Measurements from ENCODE around the gene FAM135A.
"Not testable (repeated sequence)": the region's sequence is repeated elsewhere in the genome, so short reads cannot be mapped to it uniquely, and the experiment has no call there.

The FAM135A gene

DNA sequence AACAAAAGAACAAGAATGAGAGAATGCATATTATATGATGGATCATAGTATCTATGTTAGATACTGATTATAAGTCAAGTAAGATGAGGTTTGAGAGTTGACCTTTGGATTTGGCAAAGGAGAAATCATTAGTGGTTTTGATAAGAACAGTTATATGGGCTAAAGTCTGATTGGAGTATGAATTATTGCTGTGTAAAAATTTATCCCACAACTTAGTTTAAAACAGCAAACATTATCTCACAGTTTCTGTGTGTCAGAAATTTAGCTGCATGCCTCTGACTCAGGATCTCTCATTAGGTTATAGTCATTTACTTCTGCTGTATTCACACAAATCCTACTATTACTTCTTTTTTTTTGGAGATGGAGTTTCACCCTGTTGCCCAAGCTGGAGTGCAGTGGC, 56.7 kb downstream of the FAM135A start:
- DNase-seq: no peak

DNA sequence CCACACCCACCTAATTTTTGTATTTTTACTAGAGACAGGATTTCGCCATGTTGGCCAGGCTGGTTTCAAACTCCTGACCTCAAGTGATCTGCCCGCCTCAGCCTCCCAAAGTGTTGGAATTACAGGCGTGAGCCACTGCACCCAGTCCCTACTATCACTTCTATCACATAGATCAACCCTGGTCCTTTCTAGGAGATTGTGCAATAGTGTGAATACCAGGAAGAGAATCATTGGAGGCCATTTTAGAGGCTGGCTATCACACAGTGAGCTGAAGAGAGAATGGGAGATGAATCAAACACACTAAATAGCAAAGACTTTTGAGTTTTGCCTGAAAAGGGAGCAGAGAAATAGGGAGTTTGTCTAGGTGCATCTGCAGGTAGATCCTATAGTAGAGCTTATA, 57.2 kb downstream of the FAM135A start:
- DNase-seq: not testable (repeated sequence)

DNA sequence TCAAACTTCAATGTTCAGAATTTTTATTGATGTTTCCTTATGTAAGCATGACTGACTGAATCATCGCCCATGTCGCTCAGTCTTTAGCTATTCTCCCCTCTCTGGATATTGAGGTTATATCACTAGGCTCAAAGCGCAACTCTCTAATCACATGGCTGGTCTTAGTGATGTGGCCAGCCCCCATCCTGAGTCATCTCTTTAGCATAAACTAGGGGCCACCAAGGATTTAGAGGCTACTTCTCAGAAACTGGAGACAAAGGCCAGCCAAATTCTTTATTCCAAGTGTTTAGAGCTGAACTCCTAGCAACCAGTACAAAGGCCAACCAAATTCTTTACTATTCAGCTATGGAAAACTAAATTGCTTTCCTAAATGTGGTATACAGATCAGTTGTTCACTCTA, 61.4 kb downstream of the FAM135A start:
- no peak for DNase-seq

GRCh38 chr6:70479236-70479635, 65.9 kb downstream of the FAM135A start:
- DNase-seq: peak; percentile 47

GRCh38 chr6:70486638-70487037, 73.3 kb downstream of the FAM135A start:
- not testable (repeated sequence) for DNase-seq

DNA sequence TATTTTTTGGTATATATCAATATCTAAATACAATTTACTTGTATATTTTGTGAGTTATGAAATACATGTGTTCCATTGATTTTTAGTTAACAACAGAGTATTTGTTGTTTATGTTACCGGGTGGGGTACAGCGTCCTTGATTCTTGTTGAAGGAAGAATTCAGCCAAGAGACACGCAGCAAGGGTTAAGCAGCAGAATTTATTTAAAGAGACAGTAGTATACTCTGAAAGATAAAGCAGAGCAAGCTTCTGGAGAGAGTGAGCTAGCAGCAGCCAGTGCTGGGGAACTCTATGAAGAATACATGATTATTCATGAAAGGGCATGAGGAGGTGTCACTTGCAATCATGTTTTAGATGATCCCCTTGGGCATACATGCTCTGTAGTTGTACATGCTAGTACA, 76.1 kb downstream of the FAM135A start:
- no peak for DNase-seq

DNA sequence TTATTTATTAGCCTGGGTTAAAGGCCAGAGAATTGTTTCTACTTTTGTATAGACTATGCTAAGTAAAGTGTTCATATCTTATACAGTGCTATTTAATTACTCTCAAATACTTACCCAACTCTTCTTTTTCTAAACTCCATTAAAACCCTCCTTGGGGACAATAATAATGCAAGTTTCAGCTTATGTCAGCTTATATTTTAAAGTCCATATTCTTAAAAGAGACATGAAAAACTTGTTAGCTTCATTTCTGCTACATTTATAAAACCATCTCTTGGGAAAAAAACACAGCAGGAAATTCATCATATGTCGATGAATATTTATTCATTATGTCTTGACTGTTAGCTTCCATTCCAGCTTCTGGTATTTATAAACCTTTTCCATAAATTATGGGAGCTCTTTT, 81.5 kb downstream of the FAM135A start:
- DNase-seq: no peak

- not testable (repeated sequence) for DNase-seq
Measured at GRCh38 chr6:70495790-70496189, 82.5 kb downstream of the FAM135A start.

DNA sequence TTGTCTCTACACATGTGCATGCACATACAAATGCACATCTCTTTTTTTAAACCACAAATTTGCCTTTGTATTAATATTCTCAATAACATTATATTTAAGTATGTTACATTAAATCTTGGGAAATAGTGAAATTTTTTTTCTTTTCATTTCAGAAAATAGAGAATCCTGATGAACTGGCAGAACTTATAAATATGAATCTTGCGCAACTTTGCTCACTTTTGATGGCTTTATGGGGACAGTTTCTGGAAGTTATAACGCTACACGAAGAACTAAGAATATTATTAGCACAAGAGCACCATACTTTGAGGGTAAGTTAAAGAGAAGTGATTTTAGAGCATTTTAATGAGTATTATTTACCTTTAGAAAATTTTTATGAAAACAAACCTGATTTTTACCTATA, 89.2 kb downstream of the FAM135A start:
- DNase-seq: no peak

GRCh38 chr6:70503813-70504465, 90.6 kb downstream of the FAM135A start:
- DNase-seq: no peak

- no peak for DNase-seq
Measured at GRCh38 chr6:70506321-70506720, 93.0 kb downstream of the FAM135A start.

- DNase-seq: no peak
Measured at GRCh38 chr6:70507161-70507560, 93.9 kb downstream of the FAM135A start.

DNA sequence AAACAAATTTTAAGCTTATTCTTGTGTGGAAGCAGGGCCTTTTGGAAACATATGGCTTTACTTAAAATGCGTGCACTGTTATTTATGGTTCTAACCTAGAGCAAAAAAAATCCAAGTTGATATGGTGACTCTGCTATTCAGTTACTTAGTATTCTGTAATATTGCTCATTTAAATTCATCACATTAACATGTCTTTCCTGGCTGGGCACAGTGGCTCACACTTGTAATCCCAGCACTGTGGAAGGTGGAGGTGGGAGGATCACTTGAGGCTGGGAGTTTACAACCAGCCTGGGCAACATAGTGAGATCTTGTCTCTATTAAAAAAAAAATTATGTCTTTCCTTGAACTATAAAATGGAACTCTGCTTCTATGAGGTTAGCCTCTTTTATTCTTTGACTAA, 95.6 kb downstream of the FAM135A start:
- DNase-seq: no peak

- DNase-seq: no peak
Measured at GRCh38 chr6:70510600-70510999, 97.3 kb downstream of the FAM135A start.

- DNase-seq: peak; percentile 7
Measured at GRCh38 chr6:70518723-70519122, 105.4 kb downstream of the FAM135A start.

GRCh38 chr6:70520575-70520974, 107.3 kb downstream of the FAM135A start:
- peak; percentile 40 for DNase-seq

DNA sequence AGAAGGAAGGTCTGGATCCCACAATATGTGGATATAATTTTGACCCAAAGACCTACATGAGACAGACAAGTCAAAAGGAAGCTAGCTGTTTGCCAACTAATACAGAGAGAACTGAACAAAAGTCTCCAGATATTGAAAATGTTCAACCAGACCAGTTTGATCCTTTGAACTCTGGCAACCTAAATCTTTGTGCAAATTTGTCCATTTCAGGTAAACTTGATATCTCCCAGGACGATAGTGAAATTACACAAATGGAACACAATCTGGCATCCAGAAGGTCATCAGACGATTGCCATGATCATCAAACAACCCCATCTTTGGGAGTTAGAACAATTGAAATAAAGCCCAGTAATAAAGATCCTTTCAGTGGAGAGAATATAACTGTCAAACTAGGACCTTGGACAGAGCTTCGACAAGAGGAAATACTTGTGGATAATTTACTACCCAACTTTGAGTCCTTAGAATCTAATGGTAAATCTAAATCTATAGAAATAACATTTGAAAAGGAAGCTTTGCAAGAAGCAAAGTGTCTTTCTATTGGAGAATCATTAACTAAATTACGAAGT, 111.5 kb downstream of the FAM135A start:
- no peak for DNase-seq

DNA sequence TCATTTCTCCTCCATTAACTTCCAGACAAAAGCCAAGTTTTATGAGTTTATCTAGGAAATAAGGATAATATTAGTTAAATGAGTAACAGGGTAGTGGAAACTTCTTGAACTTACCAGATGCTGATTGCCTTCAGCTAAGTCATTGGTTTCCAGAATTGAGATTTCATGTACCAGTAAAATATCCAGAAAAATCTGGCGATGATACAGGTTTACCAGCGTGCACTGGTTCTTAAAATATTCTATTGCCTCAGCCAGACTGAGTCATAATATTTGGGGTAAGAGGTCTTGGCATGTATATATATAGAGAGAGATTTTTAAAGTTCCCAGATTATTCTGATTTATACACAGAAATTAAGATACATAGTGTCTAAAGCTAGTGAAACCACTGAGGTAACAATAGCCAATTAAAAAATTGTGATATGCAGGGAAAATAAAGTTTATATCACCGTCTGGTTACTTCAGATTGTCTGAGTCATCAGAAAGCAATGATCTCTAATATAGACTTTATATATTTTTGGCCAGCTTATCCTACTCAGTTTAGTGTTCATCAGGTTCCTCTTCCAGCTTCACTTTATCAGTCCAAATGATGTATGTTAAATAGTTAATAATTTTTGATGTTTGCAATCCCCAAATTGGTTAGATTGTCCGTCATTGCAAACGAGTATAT, 113.9 kb downstream of the FAM135A start:
- no peak for DNase-seq

- no peak for DNase-seq
Measured at GRCh38 chr6:70530023-70530422, 116.7 kb downstream of the FAM135A start.

GRCh38 chr6:70531133-70531532, 117.8 kb downstream of the FAM135A start:
- DNase-seq: no peak

DNA sequence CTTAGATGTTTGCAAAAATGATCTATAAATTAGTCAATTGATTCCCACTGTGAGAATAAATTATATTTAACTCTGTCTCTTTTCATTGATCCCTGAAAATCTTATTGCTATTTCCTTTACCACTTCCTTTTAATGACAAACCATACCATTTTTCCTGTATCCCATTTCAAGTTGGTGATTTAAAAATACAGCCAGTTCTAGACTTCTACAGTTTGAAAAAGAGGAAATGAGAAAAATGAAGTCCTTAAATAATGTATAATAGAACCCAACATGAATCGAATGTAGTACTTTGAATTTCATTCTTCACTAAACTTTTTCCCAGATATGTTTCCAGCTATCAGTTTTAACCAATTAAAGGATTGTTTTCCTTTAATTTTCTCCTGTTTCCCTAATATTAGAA, 124.0 kb downstream of the FAM135A start:
- DNase-seq: no peak

GRCh38 chr6:70538376-70538775, 125.1 kb downstream of the FAM135A start:
- no peak for DNase-seq

- DNase-seq: peak; percentile 25
Measured at GRCh38 chr6:70547313-70547712, 134.0 kb downstream of the FAM135A start.

GRCh38 chr6:70547905-70548304, 134.6 kb downstream of the FAM135A start:
- DNase-seq: no peak

GRCh38 chr6:70549327-70549726, 136.0 kb downstream of the FAM135A start:
- no peak for DNase-seq

Measured in NCI-H69 (cell line).